Placental epithelial cell (primary cell): ENCODE measurements around the gene MCOLN2. TPM values are rescaled to one million over a fixed set of nuclear protein-coding genes. Genes with fewer than 3 reads are reported as not detected.

ENCODE experiments used
- total RNA-seq: library from RNA; depleted of rRNA; stranded (reverse); fragments of >200 nt; gene quantifications from 2 replicates; pipeline ENCODE4 v1.2.3, GENCODE V29; 2012

The MCOLN2 gene
- total RNA-seq: not detected in 2 replicates

GRCh38 chr1:84996846-84997666, at the start of gene MCOLN2:
MCOLN2 (minus strand) TSS chr1:84997113; CDS start chr1:84996872, 241 bp downstream.

GRCh38 chr1:84892705-84893618, 104.0 kb downstream of the MCOLN2 start, which contains the start of gene LPAR3:
LPAR3 (minus strand) TSS chr1:84893206; CDS start chr1:84866120, 27,086 bp downstream.

Other genes with a start within 250 kb of the MCOLN2 start
- 0.39 and 3.9 TPM in 2 replicates for gene LPAR3, start 103.9 kb downstream of the MCOLN2 start, total RNA-seq
- 0.39 TPM in 1 of 2 replicates, not detected in the other for gene MCOLN3, start 51.4 kb upstream of the MCOLN2 start, total RNA-seq
- gene SYDE2, start 203.9 kb upstream of the MCOLN2 start, total RNA-seq: 4.7 and 9.0 TPM in 2 replicates